K562 (cell line): Measurements from ENCODE around the gene ZNF468.

Source experiments
- CTCF ChIP-seq, 3 experiments: IDR thresholded peaks in 2 of 3; conservative IDR thresholded peaks in 1 of 3; 2 replicates each; pipeline ENCODE4 v1.5.1; 2011 to 2012; ENCODE audit warnings: low read length in 3 of 3, mild to moderate bottlenecking in 3 of 3, control low read depth in 2 of 3, improper control_type of control experiment in 1 of 3, inconsistent platforms in 1 of 3, low read depth in 1 of 3, mixed read lengths in 1 of 3, moderate library complexity in 1 of 3; ENCODE audit not compliant: insufficient read depth in 2 of 3
- EP300 ChIP-seq: IDR thresholded peaks from 2 replicates; pipeline ENCODE4 v1.6.1; 2012; ENCODE audit warnings: low read length, improper control_type of control experiment
- SIN3A ChIP-seq, 2 experiments: fragments of 150-350 bp in 1 of 2; IDR thresholded peaks; 2 replicates each; pipeline ENCODE4 v1.6.1; 2011 to 2016; ENCODE audit warnings: borderline replicate concordance in 2 of 2, low read depth in 2 of 2, low read length in 2 of 2, mild to moderate bottlenecking in 2 of 2, moderate library complexity in 2 of 2; ENCODE audit not compliant: control insufficient read depth in 1 of 2
- ZFX ChIP-seq: sonication (generic); formaldehyde crosslinking; IDR thresholded peaks from 2 replicates; pipeline ENCODE4 v1.8.0; 2022; ENCODE audit warnings: mild to moderate bottlenecking, missing genetic modification reagents, moderate library complexity
- TF ChIP-seq, protein P1 (sequence below): fragments of 150-350 bp; conservative IDR thresholded peaks from 2 replicates; pipeline ENCODE4 v1.6.1; 2014; ENCODE audit warnings: low read length
- TF ChIP-seq, protein P2 (sequence below): sonication (generic); formaldehyde crosslinking; IDR thresholded peaks from 2 replicates; pipeline ENCODE4 v1.8.0; 2022; ENCODE audit warnings: mild to moderate bottlenecking, missing genetic modification reagents

DNA sequence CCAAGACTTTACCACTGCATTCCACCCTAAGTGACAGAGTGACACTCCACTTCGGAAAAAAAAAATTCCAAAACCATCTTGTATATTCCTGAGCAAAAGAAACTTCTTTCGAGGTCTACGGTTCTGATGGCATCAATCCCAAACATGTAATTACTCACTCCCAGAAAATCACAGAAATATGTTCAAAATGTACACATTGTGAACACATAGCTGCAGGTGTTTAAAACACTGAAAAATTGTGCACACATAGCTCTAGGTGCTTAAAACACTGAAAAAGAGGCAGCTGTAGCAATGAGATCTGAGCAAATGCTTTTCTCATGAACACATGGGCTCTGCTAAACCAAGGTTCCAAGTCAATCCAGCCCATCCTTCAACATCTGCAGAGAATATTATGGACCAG, 14.0 kb upstream of the ZNF468 start:
- TF ChIP-seq, protein P1, sequence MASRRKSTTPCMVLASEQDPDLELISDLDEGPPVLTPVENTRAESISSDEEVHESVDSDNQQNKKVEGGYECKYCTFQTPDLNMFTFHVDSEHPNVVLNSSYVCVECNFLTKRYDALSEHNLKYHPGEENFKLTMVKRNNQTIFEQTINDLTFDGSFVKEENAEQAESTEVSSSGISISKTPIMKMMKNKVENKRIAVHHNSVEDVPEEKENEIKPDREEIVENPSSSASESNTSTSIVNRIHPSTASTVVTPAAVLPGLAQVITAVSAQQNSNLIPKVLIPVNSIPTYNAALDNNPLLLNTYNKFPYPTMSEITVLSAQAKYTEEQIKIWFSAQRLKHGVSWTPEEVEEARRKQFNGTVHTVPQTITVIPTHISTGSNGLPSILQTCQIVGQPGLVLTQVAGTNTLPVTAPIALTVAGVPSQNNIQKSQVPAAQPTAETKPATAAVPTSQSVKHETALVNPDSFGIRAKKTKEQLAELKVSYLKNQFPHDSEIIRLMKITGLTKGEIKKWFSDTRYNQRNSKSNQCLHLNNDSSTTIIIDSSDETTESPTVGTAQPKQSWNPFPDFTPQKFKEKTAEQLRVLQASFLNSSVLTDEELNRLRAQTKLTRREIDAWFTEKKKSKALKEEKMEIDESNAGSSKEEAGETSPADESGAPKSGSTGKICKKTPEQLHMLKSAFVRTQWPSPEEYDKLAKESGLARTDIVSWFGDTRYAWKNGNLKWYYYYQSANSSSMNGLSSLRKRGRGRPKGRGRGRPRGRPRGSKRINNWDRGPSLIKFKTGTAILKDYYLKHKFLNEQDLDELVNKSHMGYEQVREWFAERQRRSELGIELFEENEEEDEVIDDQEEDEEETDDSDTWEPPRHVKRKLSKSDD: no peak
- TF ChIP-seq EP300: no peak
- TF ChIP-seq SIN3A (IDR thresholded peaks at IDR 0.05; ENCODE audit: borderline replicate concordance in 2 of 2, control insufficient read depth in 1 of 2, low read depth in 2 of 2, low read length in 2 of 2): no peak
- TF ChIP-seq ZFX (CRISPR knock-in tag): no peak
- TF ChIP-seq, protein P2, sequence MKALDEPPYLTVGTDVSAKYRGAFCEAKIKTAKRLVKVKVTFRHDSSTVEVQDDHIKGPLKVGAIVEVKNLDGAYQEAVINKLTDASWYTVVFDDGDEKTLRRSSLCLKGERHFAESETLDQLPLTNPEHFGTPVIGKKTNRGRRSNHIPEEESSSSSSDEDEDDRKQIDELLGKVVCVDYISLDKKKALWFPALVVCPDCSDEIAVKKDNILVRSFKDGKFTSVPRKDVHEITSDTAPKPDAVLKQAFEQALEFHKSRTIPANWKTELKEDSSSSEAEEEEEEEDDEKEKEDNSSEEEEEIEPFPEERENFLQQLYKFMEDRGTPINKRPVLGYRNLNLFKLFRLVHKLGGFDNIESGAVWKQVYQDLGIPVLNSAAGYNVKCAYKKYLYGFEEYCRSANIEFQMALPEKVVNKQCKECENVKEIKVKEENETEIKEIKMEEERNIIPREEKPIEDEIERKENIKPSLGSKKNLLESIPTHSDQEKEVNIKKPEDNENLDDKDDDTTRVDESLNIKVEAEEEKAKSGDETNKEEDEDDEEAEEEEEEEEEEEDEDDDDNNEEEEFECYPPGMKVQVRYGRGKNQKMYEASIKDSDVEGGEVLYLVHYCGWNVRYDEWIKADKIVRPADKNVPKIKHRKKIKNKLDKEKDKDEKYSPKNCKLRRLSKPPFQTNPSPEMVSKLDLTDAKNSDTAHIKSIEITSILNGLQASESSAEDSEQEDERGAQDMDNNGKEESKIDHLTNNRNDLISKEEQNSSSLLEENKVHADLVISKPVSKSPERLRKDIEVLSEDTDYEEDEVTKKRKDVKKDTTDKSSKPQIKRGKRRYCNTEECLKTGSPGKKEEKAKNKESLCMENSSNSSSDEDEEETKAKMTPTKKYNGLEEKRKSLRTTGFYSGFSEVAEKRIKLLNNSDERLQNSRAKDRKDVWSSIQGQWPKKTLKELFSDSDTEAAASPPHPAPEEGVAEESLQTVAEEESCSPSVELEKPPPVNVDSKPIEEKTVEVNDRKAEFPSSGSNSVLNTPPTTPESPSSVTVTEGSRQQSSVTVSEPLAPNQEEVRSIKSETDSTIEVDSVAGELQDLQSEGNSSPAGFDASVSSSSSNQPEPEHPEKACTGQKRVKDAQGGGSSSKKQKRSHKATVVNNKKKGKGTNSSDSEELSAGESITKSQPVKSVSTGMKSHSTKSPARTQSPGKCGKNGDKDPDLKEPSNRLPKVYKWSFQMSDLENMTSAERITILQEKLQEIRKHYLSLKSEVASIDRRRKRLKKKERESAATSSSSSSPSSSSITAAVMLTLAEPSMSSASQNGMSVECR (CRISPR knock-in tag): no peak
- TF ChIP-seq CTCF (IDR thresholded peaks at IDR 0.05 in 2 of 3, conservative IDR thresholded peaks at IDR 0.05 in 1 of 3; ENCODE audit: insufficient read depth in 2 of 3, low read depth in 1 of 3, low read length in 3 of 3): no peak
